GM12878 (cell line): ENCODE measurements around the gene GCSAM. TPM values are rescaled to one million over a fixed set of nuclear protein-coding genes. Genes with fewer than 3 reads are reported as not detected.
A peak's percentile ranks its signal among the peaks of the same experiment; 100 is the strongest.

Source experiments
- ATAC-seq: fragments of 200-7000 bp; cut with Tn5 transposase; 3 replicates; pipeline ENCODE4 v1.9.1; 2020; ENCODE audit warnings: mild to moderate bottlenecking, moderate library complexity
- BruUV-seq: library from RNA; stranded (reverse); fragments of 400-500 nt; replicated peaks from 2 replicates; lab custom pipeline; 2021; lab: Mats Ljungman, UMichigan
- CTCF ChIA-PET: fragments of 300-600 bp; sonication (Branson Sonifier 250); formaldehyde crosslinking; extraction: SDS; loops from one replicate; lab custom pipeline; 2021; ENCODE audit warnings: inconsistent platforms; lab: Yijun Ruan, JAX
- POLR2A ChIA-PET: fragments of 350-600 bp; formaldehyde crosslinking; extraction: SDS; loops from one replicate; lab custom pipeline; 2021; ENCODE audit warnings: inconsistent platforms; lab: Charles Lee
- RAD21 ChIA-PET: fragments of 300-600 bp; sonication (Branson Sonifier 250); formaldehyde crosslinking; loops from one replicate; lab custom pipeline; 2023; ENCODE audit warnings: antibody characterized with exemption; ENCODE audit not compliant: unreplicated experiment; lab: Charles Lee
- SMC1A ChIA-PET: fragments of 300-600 bp; sonication (Branson Sonifier 250); formaldehyde crosslinking; loops from one replicate; lab custom pipeline; 2023; ENCODE audit not compliant: unreplicated experiment, uncharacterized antibody; lab: Charles Lee
- DNase-seq: peaks from one replicate; pipeline ENCODE4 v3.0.0-alpha.2; 2011; ENCODE audit warnings: low read depth, low spot score
- FAIRE-seq: peaks from 3 replicates; lab custom pipeline; 2011; peaks lifted over from hg19 to GRCh38; lab: Jason Lieb, UNC
- H2AFZ ChIP-seq: 2 replicates; pipeline ENCODE4 v1.6.0; 2011; ENCODE audit warnings: low read depth, low read length, control low read depth; ENCODE audit not compliant: control insufficient read depth
- H3K27ac ChIP-seq: 2 replicates; pipeline ENCODE4 v1.5.1; 2011; ENCODE audit warnings: control low read depth; ENCODE audit not compliant: control insufficient read depth, insufficient read depth
- H3K27me3 ChIP-seq, 2 experiments: replicated peaks in 1 of 2; 2 replicates each; pipeline versions ENCODE4 v1.6.0 to v1.6.1; 2011; ENCODE audit warnings: low read length in 1 of 2; ENCODE audit not compliant: control insufficient read depth in 2 of 2, insufficient read depth in 2 of 2
- H3K36me3 ChIP-seq, 2 experiments: 2 replicates each; pipeline ENCODE4 v1.5.1; 2011; ENCODE audit warnings: low read length in 1 of 2; ENCODE audit not compliant: control insufficient read depth in 2 of 2, insufficient read depth in 2 of 2
- H3K4me1 ChIP-seq: 2 replicates; pipeline ENCODE4 v1.6.1; 2011; ENCODE audit warnings: mild to moderate bottlenecking, low read length, moderate library complexity, mixed read lengths; ENCODE audit not compliant: control insufficient read depth, insufficient read depth
- H3K4me2 ChIP-seq: 2 replicates; pipeline ENCODE4 v1.6.0; 2011; ENCODE audit warnings: control low read depth; ENCODE audit not compliant: control insufficient read depth, insufficient read depth
- H3K4me3 ChIP-seq: fragments of 200-600 bp; sonication (generic); 2 replicates; pipeline ENCODE4 v1.5.1; 2016
- H3K79me2 ChIP-seq: 2 replicates; pipeline ENCODE4 v1.6.0; 2011; ENCODE audit warnings: low read length; ENCODE audit not compliant: control insufficient read depth, insufficient read depth
- H3K9ac ChIP-seq: 2 replicates; pipeline ENCODE4 v1.8.0; 2011; ENCODE audit warnings: low read length, control low read depth, mixed read lengths; ENCODE audit not compliant: control insufficient read depth, insufficient read depth
- H3K9me3 ChIP-seq: replicated peaks from 3 replicates; pipeline ENCODE4 v1.5.1; 2011; ENCODE audit warnings: mild to moderate bottlenecking, low read length; ENCODE audit not compliant: control insufficient read depth, insufficient read depth
- H4K20me1 ChIP-seq: 2 replicates; pipeline ENCODE4 v1.6.0; 2011; ENCODE audit not compliant: control insufficient read depth, insufficient read depth
- ASH2L ChIP-seq: fragments of 300-600, 200-600 bp; sonication (generic); IDR thresholded peaks from 2 replicates; pipeline ENCODE4 v1.6.1; 2017; ENCODE audit warnings: low read depth, mild to moderate bottlenecking, borderline replicate concordance
- DPF2 ChIP-seq: fragments of 450-650 bp; IDR thresholded peaks from 2 replicates; pipeline ENCODE4 v1.6.1; 2017; ENCODE audit warnings: mild to moderate bottlenecking
- ETV6 ChIP-seq, 2 experiments: fragments of 450-650 bp in 1 of 2; IDR thresholded peaks in 1 of 2; conservative IDR thresholded peaks in 1 of 2; 2 replicates each; pipeline ENCODE4 v1.6.1; 2014; ENCODE audit warnings: antibody characterized with exemption in 1 of 2, borderline replicate concordance in 1 of 2, low read depth in 1 of 2, mild to moderate bottlenecking in 1 of 2, moderate library complexity in 1 of 2
- FOS ChIP-seq: IDR thresholded peaks from 3 replicates; pipeline ENCODE4 v1.6.1; 2011; ENCODE audit warnings: borderline replicate concordance; ENCODE audit not compliant: insufficient read length; ENCODE audit errors: extremely low read depth
- IKZF2 ChIP-seq, 2 experiments: fragments of 450-650 bp; IDR thresholded peaks; 2 replicates each; pipeline ENCODE4 v1.6.1; 2017; ENCODE audit warnings: mild to moderate bottlenecking in 2 of 2, moderate library complexity in 2 of 2
- SMAD5 ChIP-seq: IDR thresholded peaks from 2 replicates; pipeline ENCODE4 v1.6.1; 2016; ENCODE audit warnings: antibody characterized with exemption, low read depth
- SMC3 ChIP-seq: IDR thresholded peaks from 2 replicates; pipeline ENCODE4 v1.6.1; 2011; ENCODE audit warnings: low read length, improper control_type of control experiment, borderline replicate concordance
- WGBS: methylation state at CpG from one replicate; pipeline ENCODE4 v1.1.6; 2016; ENCODE audit warnings: low lambda C conversion rate; ENCODE audit not compliant: insufficient replicate concordance, insufficient coverage; ENCODE audit errors: missing lambda C conversion rate; 5-methylcytosine and 5-hydroxymethylcytosine counted together
- in situ Hi-C: fragments of 300-500 bp; cut with MboI; formaldehyde crosslinking; loops from 9 replicates; pipeline ENCODE4 v1.14.3; 2018; ENCODE audit warnings: mixed read lengths
- intact Hi-C: fragments of 100-400 bp; cut with micrococcal nuclease; formaldehyde crosslinking; loops from one replicate; pipeline ENCODE4 v1.14.2; 2022; ENCODE audit not compliant: unreplicated experiment
- polyA plus RNA-seq, 11 experiments: library from polyadenylated mRNA; depleted of rRNA in 4 of 11; unstranded in 6 of 11; stranded (reverse) in 5 of 11; fragments of >200 nt; fragmentation: Nextera tagmentation in 4 of 11; fragmentation: Illumina TruSeq in 1 of 11; extraction: Ambion mirVana in 4 of 11; extraction: Trizol in 1 of 11; gene quantifications; 1 replicate in 1 of 11; 2 replicates in 10 of 11; pipeline versions ENCODE4 v1.2.1 to v1.2.3, GENCODE V29; 2011 to 2016; ENCODE audit warnings: inconsistent platforms in 2 of 11, missing spikeins in 2 of 11, low read depth in 1 of 11
- total RNA-seq, 4 experiments: library from RNA; depleted of rRNA in 3 of 4; stranded (reverse); fragments of >200 nt in 3 of 4; fragmentation: Illumina TruSeq in 1 of 4; extraction: Trizol in 1 of 4; gene quantifications; 2 replicates each; pipeline versions ENCODE4 v1.2.1 to v1.2.3, GENCODE V29; 2013 to 2021
- TF ChIP-seq, protein P1 (sequence below): fragments of 450-650 bp; IDR thresholded peaks from 2 replicates; pipeline ENCODE4 v1.6.1; 2017; ENCODE audit warnings: mild to moderate bottlenecking, low read depth, inconsistent platforms; ENCODE audit not compliant: poor library complexity, severe bottlenecking
- TF ChIP-seq, protein P2 (sequence below): fragments of 450-650 bp; IDR thresholded peaks from 2 replicates; pipeline ENCODE4 v1.6.1; 2018; ENCODE audit warnings: borderline replicate concordance, mild to moderate bottlenecking; ENCODE audit not compliant: partially characterized antibody
- TF ChIP-seq, protein P3 (sequence below): fragments of 450-650 bp; IDR thresholded peaks from 2 replicates; pipeline ENCODE4 v1.6.1; 2016; ENCODE audit warnings: mild to moderate bottlenecking
- TF ChIP-seq, protein P4 (sequence below): fragments of 450-650 bp; formaldehyde crosslinking; IDR thresholded peaks from 2 replicates; pipeline ENCODE4 v1.4.0; 2020; ENCODE audit warnings: mild to moderate bottlenecking, moderate library complexity

The GCSAM gene
- total and polyA plus RNA-seq, 10 of the 15 experiments (the other 5 are each of a cell fraction or from before 2014, with no cell fraction given): 81.5 to 407 (median 107) TPM

DNA sequence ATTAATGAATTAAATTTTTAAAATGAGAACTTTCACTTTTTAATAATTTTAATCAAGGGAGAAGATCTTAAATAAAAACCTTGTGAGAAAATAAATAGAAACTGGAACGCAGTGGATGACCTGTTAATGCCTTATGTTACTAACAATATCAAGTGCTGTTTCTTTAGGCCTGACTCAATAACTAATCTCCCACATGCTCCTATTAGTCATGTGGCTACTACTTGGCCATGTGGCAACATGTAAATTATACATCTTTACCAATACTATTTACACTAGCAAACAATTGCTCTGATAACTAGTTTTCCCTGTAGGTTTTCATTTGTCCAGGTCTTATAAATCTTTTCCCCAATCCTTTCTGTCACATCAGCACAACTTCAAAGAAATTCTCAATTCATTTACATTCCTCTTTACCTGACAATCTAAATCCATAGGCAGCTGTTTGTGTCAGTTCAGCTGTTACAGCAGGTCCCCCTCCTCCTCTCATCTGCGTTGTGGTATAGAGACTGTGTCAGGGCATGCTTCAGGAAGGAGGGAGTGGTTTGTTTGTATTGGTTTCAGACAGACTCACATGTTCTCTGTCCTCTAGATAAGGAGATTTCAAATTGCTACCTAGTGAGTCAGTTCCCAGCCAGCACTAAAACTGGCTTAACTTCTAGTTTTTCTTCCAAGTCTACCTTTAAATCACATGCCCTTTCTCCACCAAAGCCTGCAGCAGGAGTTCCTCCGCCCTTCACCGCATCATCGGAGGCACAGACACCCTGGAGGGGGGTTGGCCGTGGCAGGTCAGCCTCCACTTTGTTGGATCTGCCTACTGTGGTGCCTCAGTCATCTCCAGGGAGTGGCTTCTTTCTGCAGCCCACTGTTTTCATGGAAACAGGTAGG lies 58.2 kb downstream of the GCSAM start:
- H3K4me2 ChIP-seq: no peak overlapping the region
- no peak overlapping the region for H2AFZ ChIP-seq
- RAD21 ChIA-PET: no interaction called here
- no peak overlapping the region for H3K27ac ChIP-seq
- DNase-seq (no peak), ATAC-seq (peak; percentile 70), FAIRE-seq (no peak)
- H3K9me3 ChIP-seq: no peaks in the 10 kb centered on the region
- CTCF ChIA-PET: no interaction called here
- BruUV-seq: no TSS peak
- SMC1A ChIA-PET: no interaction called here
- WGBS: 61% methylated on average over 6 of the region's 6 CpGs
- POLR2A ChIA-PET: no interaction called here
- H3K9ac ChIP-seq: no peak overlapping the region
- in situ Hi-C loops: no loop called here
- intact Hi-C loops: no loop called here
- no peak overlapping the region for H3K4me3 ChIP-seq
- H3K79me2 ChIP-seq: no peaks in the 10 kb centered on the region
- H4K20me1 ChIP-seq: no peaks in the 10 kb centered on the region
- no peaks in the 10 kb centered on the region for H3K27me3 ChIP-seq
- peaks cover 4% of the 10 kb centered on the region; the same call in 1 of the 2 replicates for H3K4me1 ChIP-seq
- H3K36me3 ChIP-seq: no peaks in the 10 kb centered on the region
- TF ChIP-seq, protein P1, sequence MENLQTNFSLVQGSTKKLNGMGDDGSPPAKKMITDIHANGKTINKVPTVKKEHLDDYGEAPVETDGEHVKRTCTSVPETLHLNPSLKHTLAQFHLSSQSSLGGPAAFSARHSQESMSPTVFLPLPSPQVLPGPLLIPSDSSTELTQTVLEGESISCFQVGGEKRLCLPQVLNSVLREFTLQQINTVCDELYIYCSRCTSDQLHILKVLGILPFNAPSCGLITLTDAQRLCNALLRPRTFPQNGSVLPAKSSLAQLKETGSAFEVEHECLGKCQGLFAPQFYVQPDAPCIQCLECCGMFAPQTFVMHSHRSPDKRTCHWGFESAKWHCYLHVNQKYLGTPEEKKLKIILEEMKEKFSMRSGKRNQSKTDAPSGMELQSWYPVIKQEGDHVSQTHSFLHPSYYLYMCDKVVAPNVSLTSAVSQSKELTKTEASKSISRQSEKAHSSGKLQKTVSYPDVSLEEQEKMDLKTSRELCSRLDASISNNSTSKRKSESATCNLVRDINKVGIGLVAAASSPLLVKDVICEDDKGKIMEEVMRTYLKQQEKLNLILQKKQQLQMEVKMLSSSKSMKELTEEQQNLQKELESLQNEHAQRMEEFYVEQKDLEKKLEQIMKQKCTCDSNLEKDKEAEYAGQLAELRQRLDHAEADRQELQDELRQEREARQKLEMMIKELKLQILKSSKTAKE: no peak
- no peak for TF ChIP-seq FOS
- TF ChIP-seq SMC3: no peak
- TF ChIP-seq, protein P2, sequence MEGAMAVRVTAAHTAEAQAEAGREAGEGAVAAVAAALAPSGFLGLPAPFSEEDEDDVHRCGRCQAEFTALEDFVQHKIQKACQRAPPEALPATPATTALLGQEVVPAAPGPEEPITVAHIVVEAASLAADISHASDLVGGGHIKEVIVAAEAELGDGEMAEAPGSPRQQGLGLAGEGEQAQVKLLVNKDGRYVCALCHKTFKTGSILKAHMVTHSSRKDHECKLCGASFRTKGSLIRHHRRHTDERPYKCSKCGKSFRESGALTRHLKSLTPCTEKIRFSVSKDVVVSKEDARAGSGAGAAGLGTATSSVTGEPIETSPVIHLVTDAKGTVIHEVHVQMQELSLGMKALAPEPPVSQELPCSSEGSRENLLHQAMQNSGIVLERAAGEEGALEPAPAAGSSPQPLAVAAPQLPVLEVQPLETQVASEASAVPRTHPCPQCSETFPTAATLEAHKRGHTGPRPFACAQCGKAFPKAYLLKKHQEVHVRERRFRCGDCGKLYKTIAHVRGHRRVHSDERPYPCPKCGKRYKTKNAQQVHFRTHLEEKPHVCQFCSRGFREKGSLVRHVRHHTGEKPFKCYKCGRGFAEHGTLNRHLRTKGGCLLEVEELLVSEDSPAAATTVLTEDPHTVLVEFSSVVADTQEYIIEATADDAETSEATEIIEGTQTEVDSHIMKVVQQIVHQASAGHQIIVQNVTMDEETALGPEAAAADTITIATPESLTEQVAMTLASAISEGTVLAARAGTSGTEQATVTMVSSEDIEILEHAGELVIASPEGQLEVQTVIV: no peak
- no peak for TF ChIP-seq IKZF2 (IDR thresholded peaks at IDR 0.05)
- TF ChIP-seq SMAD5: no peak
- TF ChIP-seq ASH2L: no peak
- TF ChIP-seq, protein P3, sequence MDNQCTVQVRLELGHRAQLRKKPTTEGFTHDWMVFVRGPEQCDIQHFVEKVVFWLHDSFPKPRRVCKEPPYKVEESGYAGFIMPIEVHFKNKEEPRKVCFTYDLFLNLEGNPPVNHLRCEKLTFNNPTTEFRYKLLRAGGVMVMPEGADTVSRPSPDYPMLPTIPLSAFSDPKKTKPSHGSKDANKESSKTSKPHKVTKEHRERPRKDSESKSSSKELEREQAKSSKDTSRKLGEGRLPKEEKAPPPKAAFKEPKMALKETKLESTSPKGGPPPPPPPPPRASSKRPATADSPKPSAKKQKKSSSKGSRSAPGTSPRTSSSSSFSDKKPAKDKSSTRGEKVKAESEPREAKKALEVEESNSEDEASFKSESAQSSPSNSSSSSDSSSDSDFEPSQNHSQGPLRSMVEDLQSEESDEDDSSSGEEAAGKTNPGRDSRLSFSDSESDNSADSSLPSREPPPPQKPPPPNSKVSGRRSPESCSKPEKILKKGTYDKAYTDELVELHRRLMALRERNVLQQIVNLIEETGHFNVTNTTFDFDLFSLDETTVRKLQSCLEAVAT: no peak
- no peak for TF ChIP-seq DPF2
- no peak for TF ChIP-seq ETV6 (conservative IDR thresholded peaks at IDR 0.05 in 1 of 2, IDR thresholded peaks at IDR 0.05 in 1 of 2; ENCODE audit: borderline replicate concordance in 1 of 2, low read depth in 1 of 2)
- TF ChIP-seq, protein P4, sequence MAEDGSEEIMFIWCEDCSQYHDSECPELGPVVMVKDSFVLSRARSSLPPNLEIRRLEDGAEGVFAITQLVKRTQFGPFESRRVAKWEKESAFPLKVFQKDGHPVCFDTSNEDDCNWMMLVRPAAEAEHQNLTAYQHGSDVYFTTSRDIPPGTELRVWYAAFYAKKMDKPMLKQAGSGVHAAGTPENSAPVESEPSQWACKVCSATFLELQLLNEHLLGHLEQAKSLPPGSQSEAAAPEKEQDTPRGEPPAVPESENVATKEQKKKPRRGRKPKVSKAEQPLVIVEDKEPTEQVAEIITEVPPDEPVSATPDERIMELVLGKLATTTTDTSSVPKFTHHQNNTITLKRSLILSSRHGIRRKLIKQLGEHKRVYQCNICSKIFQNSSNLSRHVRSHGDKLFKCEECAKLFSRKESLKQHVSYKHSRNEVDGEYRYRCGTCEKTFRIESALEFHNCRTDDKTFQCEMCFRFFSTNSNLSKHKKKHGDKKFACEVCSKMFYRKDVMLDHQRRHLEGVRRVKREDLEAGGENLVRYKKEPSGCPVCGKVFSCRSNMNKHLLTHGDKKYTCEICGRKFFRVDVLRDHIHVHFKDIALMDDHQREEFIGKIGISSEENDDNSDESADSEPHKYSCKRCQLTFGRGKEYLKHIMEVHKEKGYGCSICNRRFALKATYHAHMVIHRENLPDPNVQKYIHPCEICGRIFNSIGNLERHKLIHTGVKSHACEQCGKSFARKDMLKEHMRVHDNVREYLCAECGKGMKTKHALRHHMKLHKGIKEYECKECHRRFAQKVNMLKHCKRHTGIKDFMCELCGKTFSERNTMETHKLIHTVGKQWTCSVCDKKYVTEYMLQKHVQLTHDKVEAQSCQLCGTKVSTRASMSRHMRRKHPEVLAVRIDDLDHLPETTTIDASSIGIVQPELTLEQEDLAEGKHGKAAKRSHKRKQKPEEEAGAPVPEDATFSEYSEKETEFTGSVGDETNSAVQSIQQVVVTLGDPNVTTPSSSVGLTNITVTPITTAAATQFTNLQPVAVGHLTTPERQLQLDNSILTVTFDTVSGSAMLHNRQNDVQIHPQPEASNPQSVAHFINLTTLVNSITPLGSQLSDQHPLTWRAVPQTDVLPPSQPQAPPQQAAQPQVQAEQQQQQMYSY: no peak
